Smooth muscle cell of the brain vasculature (primary cell): Measurements from ENCODE around the gene ZBED4.
"Not testable (repeated sequence)": the region's sequence is repeated elsewhere in the genome, so short reads cannot be mapped to it uniquely, and the experiment has no call there.

Experiments used
- DNase-seq: peaks from one replicate; pipeline ENCODE4 v3.0.0-alpha.2; 2012; ENCODE audit warnings: low read depth, low spot score

The ZBED4 gene

DNA sequence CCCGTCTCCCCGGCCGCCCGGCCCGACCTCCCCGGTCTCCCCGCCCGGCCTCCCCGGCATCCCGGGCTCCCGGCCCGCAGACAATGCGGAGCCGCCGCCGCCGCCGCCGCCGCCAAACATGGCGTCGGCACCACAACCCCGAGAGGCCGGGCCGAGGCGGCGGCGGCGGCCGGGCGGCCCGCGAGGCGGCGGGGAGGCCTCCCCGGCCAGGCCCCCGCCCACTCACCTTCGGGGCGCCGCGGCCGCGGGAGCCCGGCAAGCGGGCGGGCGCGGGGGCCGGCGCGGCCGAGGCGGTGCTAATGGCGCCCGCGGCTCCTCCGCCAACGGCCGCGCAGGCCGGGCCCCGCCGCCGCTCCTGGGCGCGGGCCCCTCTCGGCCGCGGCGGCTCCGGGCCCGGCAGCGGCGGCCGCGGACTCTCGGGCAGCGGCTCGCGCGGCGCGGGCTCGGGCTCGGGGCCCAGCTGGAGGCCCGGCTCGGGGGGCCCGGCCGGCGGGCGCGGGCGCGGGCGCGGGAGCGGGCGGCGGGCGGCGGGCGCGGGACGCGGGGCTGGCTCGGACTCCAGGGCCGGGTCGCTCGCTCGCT, 26.3 kb upstream of the ZBED4 start:
- no peak for DNase-seq

DNA sequence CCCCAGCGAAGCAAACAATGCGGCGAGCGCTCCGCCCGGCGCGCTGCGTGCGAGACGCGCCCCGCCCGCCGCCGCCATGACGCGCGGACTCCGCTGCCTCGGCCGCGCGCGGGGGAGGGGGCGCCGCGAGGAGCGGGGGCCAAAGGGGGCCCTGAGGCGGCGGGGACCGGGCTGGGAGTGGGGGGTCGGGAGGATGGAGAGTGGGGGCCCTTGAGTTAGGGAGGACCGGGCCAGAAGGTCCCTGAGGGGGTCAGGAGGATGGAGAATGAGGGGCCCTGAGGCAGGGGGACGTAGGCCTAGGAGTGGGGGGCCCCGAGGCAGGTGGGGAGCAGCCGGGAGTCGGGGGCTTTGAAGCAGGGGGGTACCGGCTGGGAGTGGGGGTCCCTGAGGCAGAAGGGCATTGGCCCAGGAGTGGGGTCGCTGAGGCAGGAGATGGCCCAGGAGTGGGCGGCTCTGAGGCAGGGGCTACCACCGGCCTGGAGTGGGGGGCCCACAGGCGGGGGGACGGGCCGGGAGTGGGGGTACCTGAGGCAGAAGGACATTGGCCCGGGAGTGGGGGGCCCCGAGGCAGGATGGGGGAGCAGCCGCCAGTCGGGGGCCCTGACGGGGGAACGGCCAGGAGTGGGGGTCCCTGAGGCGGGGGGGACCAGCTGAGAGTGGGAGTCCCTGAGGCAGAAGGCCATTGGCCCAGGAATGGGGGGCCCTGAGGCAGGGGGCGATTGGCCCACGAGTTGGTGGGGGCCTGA, 25.6 kb upstream of the ZBED4 start, which contains the start of gene BRD1:
Gene BRD1, minus strand, starts transcription at position 21 of the 746 bp plus-strand sequence. CDS start 3,556 bp downstream, outside the sequence.
- no peak for DNase-seq

DNA sequence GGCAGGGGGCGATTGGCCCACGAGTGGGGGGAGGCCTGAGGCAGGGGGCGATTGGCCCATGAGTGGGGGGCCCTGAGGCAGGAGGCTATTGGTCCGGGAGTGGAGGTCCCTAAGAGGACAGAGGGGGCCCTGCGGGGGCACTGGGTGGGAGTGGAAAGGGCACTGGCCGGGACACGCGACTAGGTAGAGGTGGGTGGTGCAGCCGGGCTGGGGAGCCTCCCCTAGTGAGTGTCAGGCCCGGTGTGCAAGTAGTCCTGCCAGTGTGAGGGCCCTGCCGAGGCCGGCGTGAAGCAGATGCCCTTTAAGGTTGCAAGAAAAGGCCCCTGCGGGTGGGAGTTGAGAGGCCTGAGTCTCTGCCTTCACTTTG, 25.1 kb upstream of the ZBED4 start:
- no peak for DNase-seq

DNA sequence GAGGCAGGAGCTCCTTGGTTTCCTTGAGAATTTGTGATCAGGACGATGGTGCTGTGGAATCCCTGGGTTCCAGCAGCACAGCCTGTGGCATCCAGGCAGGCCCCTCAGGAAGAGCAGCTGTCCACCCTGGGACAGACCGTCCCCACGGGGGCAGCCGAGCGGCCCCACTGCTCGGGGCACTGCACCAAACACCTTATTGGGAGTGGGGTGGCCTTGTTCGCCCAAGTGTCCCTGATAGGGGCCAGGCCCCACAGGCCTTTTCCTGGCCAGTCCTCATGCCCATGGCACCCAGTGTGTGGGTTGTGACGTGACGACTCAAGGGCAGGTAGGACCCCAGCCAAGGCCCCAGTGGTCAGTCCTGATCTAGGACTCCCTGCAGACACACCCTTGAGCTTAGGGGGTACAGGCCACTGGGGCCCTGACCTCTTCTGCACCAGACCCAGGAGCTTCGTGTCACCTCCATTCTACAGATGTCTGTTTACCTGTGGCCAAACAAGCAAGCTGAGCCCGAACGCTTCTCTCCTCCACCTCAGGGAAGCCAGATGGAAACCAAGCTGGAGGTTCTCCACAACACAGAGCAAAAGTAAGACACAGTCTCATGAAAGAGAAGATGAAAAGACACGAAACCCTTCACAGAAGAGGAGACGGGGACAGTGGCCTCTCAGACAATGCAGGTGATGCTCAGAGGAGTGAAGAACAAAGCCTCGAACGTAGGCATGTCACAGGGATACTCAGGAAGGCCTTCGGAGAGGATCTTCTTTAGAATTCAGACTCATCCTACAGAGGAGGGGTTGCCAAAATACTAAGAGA, 24.4 kb upstream of the ZBED4 start:
- no peak for DNase-seq

DNA sequence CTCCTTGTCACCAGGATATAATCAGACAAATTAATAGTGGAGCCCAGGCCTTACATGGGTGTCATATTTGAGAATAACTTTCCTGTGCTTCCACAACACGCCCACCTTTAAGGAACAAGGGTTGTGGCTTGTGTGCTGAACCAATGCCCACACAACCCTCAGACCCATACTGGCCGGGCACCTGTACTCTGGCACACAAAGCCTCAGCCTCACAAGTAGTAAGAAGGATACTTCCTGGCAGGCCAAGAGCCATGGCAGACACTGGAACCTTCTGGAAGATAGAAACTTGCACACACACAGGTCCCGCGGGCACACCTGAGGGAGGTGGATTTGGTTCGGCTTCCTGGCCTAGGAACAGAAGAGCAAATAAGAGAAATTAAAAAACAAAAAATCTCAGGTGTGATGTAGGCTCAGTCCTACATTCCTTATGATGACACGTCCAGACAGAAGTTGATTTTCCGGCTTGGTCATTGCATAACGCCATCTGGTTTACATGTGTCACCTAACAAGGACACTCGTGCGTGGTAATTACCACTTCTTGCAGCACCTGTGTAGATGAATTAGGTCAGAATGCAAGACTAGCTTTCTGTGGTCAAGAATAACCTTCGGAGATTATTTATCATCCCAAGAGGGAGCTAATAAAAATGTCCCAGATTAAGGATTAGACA, 20.2 kb upstream of the ZBED4 start:
- DNase-seq = no peak

DNA sequence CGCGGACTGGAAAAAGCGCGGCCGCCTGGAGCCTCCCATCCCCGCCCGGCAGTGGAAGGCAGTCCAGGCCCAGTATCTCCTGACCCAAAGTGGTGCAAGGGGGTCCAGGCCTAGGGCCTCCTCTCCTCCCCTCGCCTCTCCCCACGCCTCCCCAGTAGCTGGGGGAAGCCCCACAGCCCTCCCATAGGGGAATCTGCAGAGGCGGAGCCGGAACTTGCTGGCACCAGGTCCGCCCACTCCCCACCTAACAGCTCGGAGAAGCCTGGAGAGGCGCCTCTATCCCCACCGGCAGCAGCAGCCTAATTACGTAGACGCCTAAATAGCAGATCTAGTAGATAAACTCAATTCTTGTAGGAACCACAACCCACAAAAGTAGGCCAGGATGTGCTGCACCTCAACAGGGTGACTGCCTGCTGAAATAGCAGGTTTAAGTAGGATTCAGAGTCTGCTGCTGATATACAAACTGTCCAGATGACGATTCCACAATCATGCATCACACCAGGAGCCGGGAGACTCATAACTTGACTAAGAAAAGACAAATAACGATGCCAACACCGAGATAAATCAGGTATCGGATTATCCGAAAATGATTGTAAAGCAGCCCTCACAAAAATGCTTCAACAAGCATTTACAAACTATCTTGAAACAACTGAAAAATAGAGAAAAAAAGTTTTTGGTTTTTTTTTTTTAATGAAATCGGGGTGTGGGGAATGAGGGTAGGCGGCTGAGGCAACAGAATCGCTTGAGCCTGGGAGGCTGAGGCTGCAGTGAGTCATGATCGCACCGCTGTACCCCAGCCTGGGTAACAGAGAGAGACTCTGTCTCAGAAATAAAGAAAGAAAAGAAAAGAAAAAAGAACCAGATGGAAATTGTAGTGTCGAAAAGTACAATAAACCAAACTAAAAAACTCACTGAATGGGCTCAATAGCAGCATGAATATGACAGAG, 14.6 kb upstream of the ZBED4 start:
- DNase-seq = no peak

DNA sequence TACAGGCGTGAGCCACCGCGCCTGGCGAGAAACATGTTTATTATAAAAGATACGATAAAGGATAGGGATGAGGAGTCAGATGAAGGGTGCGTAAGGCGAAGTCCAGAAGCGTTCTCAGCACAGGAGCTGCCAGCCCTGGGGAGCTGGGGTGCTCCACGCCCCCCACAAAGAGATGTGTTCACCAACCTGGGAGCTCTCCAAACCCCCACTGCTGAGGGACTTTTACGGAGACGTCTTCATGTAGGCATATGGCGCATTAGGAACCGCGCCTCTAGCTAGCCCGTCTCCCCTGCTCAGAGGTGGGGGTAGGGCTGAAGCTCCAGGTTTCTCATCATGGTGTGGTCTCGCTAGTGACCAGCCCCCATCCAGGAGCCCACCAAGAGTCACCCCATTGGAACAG, 8.4 kb upstream of the ZBED4 start:
- no peak for DNase-seq

DNA sequence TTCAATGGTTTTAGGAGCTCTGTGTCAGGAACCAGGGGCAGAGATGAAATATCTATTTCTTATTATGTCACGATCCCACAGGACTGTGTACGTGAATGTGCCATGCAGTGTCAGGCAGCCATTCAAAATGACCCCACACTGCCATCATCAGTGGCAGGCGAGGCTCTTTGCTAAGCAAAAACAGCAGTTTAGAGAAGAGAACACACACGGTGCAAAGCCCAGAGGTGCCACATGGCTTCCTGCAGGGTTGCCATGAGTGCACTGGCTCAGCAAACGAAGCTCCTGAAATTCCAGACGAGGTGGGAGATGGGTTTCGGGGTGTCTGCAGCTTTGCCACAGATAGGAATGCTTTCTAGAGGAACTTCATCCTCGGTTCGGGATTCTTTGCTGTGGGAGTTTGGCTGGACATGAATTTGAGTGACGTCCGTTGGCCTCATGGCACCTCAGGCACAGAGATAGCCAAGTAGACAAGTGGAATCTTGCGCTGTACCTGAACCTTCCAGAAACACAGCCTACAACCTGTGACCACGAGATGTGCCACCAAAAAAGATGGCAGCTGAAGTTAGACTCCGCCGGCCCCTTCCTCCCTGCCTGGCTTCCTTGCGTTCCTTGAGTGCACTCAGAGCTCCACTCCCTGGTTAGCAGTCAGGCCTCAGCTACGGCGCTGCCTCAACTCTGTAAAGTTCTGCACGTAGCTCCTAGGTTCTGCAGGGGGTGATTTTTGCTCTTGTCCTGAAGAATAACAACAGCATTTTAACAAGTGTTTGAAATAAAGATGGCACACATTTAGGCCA, 7.8 kb upstream of the ZBED4 start:
- no peak for DNase-seq

DNA sequence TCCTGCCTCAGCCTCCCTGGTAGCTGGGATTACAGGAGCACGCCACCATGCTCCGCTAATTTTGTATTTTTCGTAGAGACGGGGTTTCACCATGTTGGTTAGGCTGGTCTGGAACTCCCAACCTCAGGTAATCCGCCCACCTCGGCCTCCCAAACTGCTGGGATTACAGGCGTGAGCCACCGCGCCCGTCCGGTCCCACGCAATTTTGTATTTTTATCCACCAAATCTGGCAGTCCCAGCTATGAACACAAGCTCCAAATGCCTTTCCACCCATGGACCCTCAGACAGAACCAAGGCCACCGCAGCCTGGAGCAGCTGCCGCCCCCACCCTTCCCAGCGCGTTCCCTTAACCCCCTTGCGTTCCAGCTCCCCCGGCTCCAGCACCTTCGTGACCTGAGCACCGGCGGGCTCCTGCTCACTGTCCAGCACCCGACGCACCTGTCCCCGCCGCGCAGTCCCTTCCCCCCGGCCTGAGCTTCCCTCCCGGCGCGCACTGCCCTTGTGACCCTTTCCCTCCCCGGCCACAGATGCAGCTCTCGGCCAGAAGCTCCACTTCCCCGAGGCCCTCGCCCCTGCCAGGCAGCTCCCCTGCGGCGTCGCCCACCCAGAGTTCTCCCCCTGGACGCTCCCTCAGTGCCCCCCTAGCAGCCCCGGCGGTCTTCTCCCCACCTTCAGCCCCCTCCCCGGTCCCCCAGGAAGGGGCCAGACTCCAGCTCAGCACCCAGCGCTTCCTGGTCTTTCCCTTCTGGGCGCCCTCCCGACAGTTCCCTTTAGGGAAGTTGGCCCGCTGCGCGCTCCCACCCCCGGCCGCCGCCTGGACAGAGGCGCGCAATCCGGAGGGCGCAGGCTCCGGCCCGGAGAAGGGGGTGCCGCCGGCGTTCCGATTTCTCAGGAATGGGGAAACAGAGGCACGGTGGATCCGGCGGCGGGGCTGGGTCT, 5.6 kb upstream of the ZBED4 start:
- no peak for DNase-seq

DNA sequence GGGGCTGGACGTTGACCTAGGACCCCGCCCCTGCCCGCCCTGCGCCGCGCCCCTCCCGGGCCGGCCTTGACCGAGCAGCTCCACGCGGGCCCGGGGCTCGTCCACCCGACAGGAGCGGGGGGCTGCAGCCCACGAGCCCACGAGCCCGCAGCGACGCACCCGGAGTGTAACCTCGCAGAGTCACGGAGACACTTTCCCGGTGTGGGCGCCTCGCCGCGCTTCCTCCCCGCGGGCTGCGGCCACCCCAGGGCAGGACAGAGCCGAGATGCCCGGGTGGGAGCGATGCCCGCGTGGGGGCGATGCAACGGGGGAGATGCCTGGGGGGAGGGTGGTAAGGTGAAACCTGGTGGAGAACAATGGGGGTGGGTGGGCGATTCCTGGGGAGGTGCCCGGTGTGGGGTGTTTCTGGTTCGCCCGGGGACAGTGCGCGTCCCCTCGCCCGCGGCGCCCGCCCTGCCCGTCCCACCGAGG, 4.9 kb upstream of the ZBED4 start:
- DNase-seq = no peak

DNA sequence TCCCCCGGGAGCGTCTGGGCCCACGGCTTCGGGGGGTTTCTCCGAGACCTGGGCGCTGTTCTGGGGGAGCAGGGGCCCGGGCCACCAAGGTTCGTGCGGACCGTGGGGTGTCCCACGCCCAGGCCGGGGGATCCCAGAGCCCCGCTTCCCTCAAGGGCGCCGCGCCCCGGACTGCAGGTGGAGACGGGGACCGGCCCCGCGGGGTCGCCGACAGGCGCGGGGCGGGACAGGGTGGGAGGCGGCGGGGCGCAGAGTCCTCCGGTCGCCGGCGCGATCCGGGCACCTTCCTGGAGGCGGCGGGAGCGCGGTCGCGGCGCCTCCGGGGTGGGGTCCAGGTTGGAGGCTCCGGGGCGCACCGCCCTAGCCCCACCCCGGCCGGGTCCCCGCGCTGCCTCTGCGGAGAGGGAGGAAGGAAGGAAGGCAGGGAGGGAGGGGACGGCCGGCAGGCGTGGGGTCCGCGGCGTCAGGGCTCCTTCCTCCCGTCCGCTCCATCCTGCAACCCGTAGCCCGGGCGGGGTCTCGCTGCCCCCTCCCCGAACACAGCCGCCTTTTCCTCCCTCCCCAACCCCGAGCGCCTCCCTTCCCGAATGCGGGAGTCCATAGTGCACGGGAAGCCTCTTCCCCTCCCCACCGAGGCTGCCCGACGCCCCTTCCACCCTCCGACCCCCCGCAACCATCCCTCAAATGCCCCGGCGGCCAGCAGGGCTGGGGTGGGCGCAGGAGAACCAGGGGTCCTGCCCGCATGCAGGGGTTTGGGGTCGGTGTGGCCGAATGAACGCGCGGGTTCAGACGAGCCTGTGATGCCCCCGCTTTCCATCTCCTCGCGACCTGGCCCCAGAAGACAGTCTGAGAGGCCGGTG, 4.3 kb upstream of the ZBED4 start:
- DNase-seq = no peak

DNA sequence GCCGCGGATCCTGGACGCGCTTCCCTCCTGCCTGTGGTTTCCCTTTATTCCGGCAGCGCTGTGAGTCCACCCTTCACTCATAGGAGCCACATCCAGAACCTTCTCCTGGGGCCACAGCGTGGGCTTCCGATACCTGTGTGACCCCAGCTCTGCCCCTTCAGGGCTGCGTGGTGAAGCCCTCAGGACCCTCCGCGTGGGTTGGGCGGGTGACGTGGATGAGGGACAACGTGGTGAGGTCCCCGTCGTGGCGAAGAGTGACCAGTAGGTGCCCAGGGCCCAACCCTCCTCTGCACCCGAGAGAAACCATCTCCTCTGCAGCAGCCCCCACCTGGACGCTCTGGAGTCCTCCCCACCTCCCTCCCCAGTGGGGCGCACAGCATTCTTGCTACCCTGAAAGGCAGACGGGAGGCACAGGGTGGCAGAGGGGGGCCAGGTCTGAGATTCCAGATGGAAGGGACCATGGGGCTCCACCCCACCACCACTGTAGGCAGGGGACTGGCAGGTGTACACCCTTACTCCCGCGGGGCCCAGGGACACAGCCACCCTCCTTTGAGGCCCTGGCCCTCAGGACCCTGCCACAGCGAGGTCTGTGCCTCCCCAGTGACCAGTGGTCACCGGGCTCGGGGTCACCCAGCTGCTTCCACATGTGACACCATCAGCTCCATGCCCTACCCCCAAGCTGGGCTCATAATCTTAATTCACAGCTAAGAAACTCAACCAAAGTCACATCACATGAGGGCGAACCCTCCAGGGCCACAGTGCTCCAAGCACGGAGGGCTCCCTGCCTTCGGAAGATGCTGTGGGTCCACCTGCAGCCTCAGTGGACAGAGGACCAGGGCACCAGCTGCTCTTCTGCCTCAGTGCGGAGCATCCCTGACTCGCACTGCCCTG, 3.4 kb upstream of the ZBED4 start:
- no peak for DNase-seq

DNA sequence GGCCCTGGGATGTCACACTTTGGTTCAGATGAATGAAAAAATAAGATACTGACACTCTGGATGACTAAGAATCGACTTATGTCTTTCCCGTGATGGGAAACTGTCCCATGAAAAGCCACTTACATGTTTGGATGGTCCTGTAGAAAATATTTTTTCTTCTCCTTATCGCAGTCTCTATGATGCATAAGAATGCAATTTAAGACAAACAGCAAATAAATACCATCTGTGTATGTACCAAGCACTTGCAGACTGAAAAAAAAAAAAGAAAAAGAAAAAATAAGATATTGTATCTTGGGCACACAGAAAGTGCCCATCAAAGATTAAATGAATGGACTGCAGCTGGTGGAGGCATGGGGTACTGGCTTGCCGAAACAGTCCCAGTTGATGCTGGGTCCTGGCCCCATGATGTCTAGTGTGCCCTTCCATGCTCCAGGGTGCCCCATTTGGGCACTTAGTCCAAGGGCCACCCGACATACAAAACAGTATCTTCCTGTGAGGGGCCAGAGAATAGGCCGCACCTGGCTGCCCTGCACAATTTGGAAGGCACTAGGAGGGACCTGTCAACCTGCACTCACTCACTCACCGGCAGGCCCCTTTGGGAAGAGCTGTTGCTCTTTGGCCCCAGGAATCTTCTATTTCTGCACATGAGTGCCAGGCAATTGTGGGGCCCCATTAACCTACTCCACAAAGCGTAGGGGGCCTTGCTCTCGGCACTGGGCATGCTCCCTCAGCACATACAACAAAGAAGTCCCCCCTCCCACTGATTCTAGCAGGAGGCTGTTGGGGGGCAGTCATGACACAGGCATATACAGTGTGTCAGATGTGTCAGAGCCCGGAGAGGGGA, 2.5 kb upstream of the ZBED4 start:
- no peak for DNase-seq

DNA sequence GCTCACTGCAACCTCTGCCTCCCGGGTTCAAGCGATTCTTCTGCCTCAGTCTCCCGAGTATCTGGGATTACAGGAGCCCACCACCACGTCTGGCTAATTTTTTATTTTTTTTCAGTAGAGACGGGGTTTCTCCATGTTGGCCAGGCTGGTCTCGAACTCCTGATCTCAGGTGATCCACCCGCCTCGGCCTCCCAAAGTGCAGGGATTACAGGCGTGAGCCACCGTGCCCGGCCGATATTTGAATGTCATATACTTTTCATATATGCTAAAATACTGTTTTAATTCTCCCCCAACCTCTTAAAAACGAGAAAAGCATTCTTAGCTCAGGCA, 1.1 kb upstream of the ZBED4 start:
- DNase-seq = not testable (repeated sequence)

DNA sequence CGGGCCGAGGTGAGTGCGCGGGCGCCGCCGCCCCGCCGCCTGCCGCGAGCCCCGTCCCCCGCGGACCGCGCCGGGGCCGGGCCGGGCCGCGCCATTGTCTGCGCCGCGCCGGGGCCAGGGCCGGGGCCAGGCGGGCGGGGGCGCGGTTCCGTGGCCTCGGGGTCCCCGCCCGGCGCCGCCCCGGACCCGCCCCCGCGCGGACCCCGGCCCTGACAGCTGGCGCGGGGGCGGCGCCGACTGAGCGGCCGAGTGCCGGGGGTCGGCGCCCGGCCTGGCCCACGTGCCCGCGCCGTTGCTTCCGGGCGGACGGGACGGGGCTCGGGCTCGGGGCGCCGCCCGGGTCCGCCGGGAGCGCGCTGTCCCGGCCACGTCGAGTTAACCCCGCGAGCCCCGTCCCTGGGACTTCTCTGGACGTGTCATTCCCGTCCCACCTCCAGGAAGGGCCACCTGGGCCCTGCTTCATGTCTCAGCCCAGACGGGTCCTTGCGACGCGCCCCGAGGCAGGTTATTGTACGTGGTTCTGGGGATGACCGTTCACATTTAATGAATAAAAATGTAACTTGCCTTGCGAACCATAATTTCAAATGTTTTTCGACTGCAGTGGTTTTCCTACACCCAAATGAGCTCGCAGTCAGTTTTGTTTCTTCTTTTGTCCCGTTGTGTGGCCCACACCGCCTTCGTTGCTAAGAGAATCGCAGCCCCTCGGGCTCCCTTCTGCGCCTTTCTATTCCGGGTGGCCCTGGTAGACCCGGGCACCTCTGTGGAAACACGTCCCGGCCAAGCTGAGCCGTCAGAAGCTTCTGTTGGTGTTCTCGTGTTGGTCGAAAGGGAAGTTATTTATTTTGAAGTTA, 562 bp downstream of the ZBED4 start:
- DNase-seq = no peak
